Stomach (tissue), 9 donors: Measurements from ENCODE around the gene HSD11B1. TPM values are rescaled to one million over a fixed set of nuclear protein-coding genes. Genes with fewer than 3 reads are reported as not detected.

Experiments used
- DNase-seq, 2 donors: peaks; one replicate each; pipeline versions ENCODE4 v3.0.0 to v3.0.0-alpha.2; 2013 to 2019
- H3K27ac ChIP-seq, 5 donors: fragments of 200-600 bp in 4 of 5; sonication (generic) in 4 of 5; one replicate each; pipeline ENCODE4 v1.5.1; 2013 to 2019; ENCODE audit warnings: mild to moderate bottlenecking in 1 of 5, moderate library complexity in 1 of 5
- H3K27me3 ChIP-seq, 3 donors: fragments of 200-600 bp; sonication (generic); one replicate each; pipeline ENCODE4 v1.5.1; 2017 to 2019; ENCODE audit warnings: mixed run types in 1 of 3
- H3K36me3 ChIP-seq, 4 donors: fragments of 200-600 bp; sonication (generic); 1 replicate in 3 of 4; 2 replicates in 1 of 4; pipeline ENCODE4 v1.5.1; 2016 to 2019
- H3K4me1 ChIP-seq, 4 donors: fragments of 200-600 bp; sonication (generic); one replicate each; pipeline ENCODE4 v1.5.1; 2016 to 2019
- H3K4me3 ChIP-seq, 4 donors: fragments of 200-600 bp; sonication (generic) in 3 of 4; one replicate each; pipeline ENCODE4 v1.5.1; 2016 to 2019; ENCODE audit warnings: mild to moderate bottlenecking in 1 of 4
- H3K9me3 ChIP-seq, 4 donors: fragments of 200-600 bp; sonication (generic); one replicate each; pipeline ENCODE4 v1.5.1; 2016 to 2019
- CTCF ChIP-seq, 7 experiments: fragments of 450-650 bp in 4 of 7; fragments of 200-600 bp in 3 of 7; sonication (generic) in 3 of 7; IDR thresholded peaks; one replicate each; pipeline ENCODE4 v1.5.1; 2016 to 2019; ENCODE audit warnings: antibody characterized with exemption in 7 of 7, control low read depth in 2 of 7, mild to moderate bottlenecking in 1 of 7
- EP300 ChIP-seq: sonication (generic); formaldehyde crosslinking; IDR thresholded peaks from one replicate; pipeline ENCODE4 v1.6.1; 2017; ENCODE audit warnings: antibody characterized with exemption
- POLR2A ChIP-seq, 4 donors: fragments of 450-650 bp; IDR thresholded peaks; one replicate each; pipeline ENCODE4 v1.6.1; 2016; ENCODE audit warnings: antibody characterized with exemption in 4 of 4, control low read depth in 2 of 4, mild to moderate bottlenecking in 1 of 4, moderate library complexity in 1 of 4
- POLR2AphosphoS5 ChIP-seq, 3 donors: sonication (generic); formaldehyde crosslinking; IDR thresholded peaks; one replicate each; pipeline ENCODE4 v1.6.1; 2016; ENCODE audit warnings: antibody characterized with exemption in 3 of 3
- WGBS, 5 donors: extraction: QIAGEN DNeasy Blood & Tissue Kit in 3 of 5; methylation state at CpG; one replicate each; pipeline versions ENCODE4 v1.1.5 to v1.1.7; 2013 to 2018; 5-methylcytosine and 5-hydroxymethylcytosine counted together
- intact Hi-C: fragments of 100-400 bp; cut with DNase I; formaldehyde crosslinking; loops from one replicate; pipeline ENCODE4 v1.15.1; 2023; ENCODE audit warnings: low total_unique reads
- polyA plus RNA-seq, 3 donors: library from polyadenylated mRNA; stranded (reverse); fragments of 200-250 nt; gene quantifications; one replicate each; pipeline ENCODE4 v1.2.3, GENCODE V29; 2013
- total RNA-seq, 5 donors: library from RNA; depleted of rRNA; stranded (reverse); fragments of >200 nt; gene quantifications; one replicate each; pipeline versions ENCODE4 v1.1.0 to v1.2.3, GENCODE V29; 2014 to 2016
- donor health status: healthy with polysubstance abuse.
- donor health status: Bipolar disorder and iron deficiency.
- donor health status: healthy.

Gene HSD11B1
- total and polyA plus RNA-seq, 8 donors: 1.5 to 14.0 (median 2.6) TPM; not detected in 2

GRCh38 chr1:209674957-209675564, 29.6 kb upstream of the HSD11B1 start, which contains the start of gene G0S2:
TSS of gene G0S2 (plus strand) at chr1:209675412. CDS start at chr1:209675685, 273 bp downstream.
- Histone ChIP-seq H3K27ac (peak within 1 kb of the TSS; percentile 61 to 84 (median 76)), H3K27me3 (peaks cover 0 to 7% (median 0%) of the 10 kb centered on the region in 3 donors), H3K4me1 (peaks cover 22 to 41% (median 33%) of the 10 kb centered on the region in 4 donors), H3K4me3 (peak within 1 kb of the TSS; percentile 49 to 74 (median 57)), H3K36me3 (no peaks in the 10 kb centered on the region), H3K9me3 (no peaks in the 10 kb centered on the region)
- TF ChIP-seq POLR2AphosphoS5 (IDR thresholded peaks at IDR 0.05): peak in 2 of 3 donors; percentile 82 to 85
- no peak for TF ChIP-seq EP300
- peak; percentile 83 to 89 for DNase-seq
- intact Hi-C loops: no loop called here
- 2 to 6% (median 5%) methylated on average over 28 to 46 of the region's 47 CpGs for WGBS, 5 donors

GRCh38 chr1:209675565-209676154, 29.0 kb upstream of the HSD11B1 start:
- intact Hi-C loops: no loop called here
- WGBS, 5 donors: 2 to 8% (median 2%) methylated on average over 25 to 34 of the region's 34 CpGs
- Histone ChIP-seq H3K27me3 (peaks cover 0 to 7% (median 0%) of the 10 kb centered on the region in 3 donors), H3K27ac (peak overlapping the region; percentile 4 to 84 (median 76)), H3K36me3 (no peaks in the 10 kb centered on the region), H3K4me1 (peaks cover 22 to 41% (median 33%) of the 10 kb centered on the region in 4 donors), H3K9me3 (no peaks in the 10 kb centered on the region), H3K4me3 (peak overlapping the region; percentile 49 to 74 (median 57))
- peak; percentile 38 to 71 for DNase-seq
- TF ChIP-seq POLR2AphosphoS5 (IDR thresholded peaks at IDR 0.05) (no peak), EP300 (no peak), POLR2A (IDR thresholded peaks at IDR 0.05) (no peak), CTCF (IDR thresholded peaks at IDR 0.05) (no peak)

- no peak overlapping the region for H3K4me3 ChIP-seq
- H3K9me3 ChIP-seq: no peaks in the 10 kb centered on the region
- H3K36me3 ChIP-seq: no peaks in the 10 kb centered on the region
- TF ChIP-seq POLR2A (IDR thresholded peaks at IDR 0.05) (no peak), EP300 (no peak), CTCF (IDR thresholded peaks at IDR 0.05) (no peak), POLR2AphosphoS5 (IDR thresholded peaks at IDR 0.05) (no peak)
- H3K4me1 ChIP-seq: peaks cover 18 to 30% (median 23%) of the 10 kb centered on the region in 4 donors
- intact Hi-C loops: no loop called here
- WGBS, 5 donors: 92 to 94% (median 93%) methylated on average over 4 of the region's 4 CpGs
- no peak overlapping the region for H3K27ac ChIP-seq
- H3K27me3 ChIP-seq: peaks cover 0 to 7% (median 0%) of the 10 kb centered on the region in 3 donors
- no peak for DNase-seq
Measured at GRCh38 chr1:209678981-209679539, 25.6 kb upstream of the HSD11B1 start.

- Histone ChIP-seq H3K27ac (no peak overlapping the region), H3K4me1 (peaks cover 0 to 28% (median 0%) of the 10 kb centered on the region in 4 donors), H3K9me3 (no peaks in the 10 kb centered on the region), H3K36me3 (no peaks in the 10 kb centered on the region), H3K4me3 (no peak overlapping the region), H3K27me3 (no peaks in the 10 kb centered on the region)
- 61 to 81% (median 70%) methylated on average over 2 to 4 of the region's 4 CpGs for WGBS, 5 donors
- no peak for TF ChIP-seq EP300
- DNase-seq: no peak
- intact Hi-C loops: no loop called here
Measured at GRCh38 chr1:209685821-209686220, 18.8 kb upstream of the HSD11B1 start.

- Histone ChIP-seq H3K4me1 (peaks cover 0 to 31% (median 0%) of the 10 kb centered on the region in 4 donors), H3K4me3 (no peak overlapping the region), H3K27me3 (no peaks in the 10 kb centered on the region), H3K9me3 (no peaks in the 10 kb centered on the region), H3K27ac (no peak overlapping the region), H3K36me3 (no peaks in the 10 kb centered on the region)
- DNase-seq: peak in 1 of 2 donors; percentile 22
- intact Hi-C loops: no loop called here
- WGBS, 5 donors: 68 to 83% (median 79%) methylated on average over 4 of the region's 4 CpGs
- TF ChIP-seq POLR2A (IDR thresholded peaks at IDR 0.05) (no peak), POLR2AphosphoS5 (IDR thresholded peaks at IDR 0.05) (no peak), CTCF (IDR thresholded peaks at IDR 0.05) (no peak), EP300 (no peak)
Measured at GRCh38 chr1:209686322-209686721, 18.3 kb upstream of the HSD11B1 start.
